Urothelium cell line (cell line): ENCODE results near the gene DLL4.
"Not testable (repeated sequence)": the region's sequence is repeated elsewhere in the genome, so short reads cannot be mapped to it uniquely, and the experiment has no call there.

ENCODE experiments used
- DNase-seq: peaks from one replicate; pipeline ENCODE4 v3.0.0; 2011; ENCODE audit warnings: low spot score, mixed read lengths
- FAIRE-seq: peaks from 2 replicates; lab custom pipeline; 2011; peaks lifted over from hg19 to GRCh38; lab: Jason Lieb, UNC

DLL4 gene

DNA sequence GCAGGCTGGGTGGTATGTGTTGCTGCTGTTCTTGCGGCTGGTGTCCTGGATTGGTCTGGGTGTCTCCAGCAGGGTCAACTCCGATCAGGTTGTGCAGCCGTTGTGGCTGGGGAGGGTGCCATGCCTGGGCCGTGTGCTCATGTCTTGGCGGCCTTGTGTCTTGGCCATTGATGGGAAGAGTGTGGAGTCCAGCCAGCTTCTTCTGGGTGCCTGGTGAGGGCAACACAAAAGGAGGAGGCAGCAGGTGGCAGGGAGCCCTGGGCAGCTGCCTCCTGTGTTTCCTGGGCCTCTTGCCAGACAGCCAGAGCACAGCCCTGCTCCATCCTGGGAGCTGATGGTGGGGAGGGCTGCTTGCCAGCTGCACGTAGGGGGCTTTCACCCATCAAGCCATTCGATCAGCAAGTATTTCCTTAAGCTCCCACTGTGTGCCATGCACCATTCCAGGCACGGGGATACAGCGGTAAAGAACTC is 28.5 kb downstream of the DLL4 start:
- FAIRE-seq (no peak), DNase-seq (no peak)

DNA sequence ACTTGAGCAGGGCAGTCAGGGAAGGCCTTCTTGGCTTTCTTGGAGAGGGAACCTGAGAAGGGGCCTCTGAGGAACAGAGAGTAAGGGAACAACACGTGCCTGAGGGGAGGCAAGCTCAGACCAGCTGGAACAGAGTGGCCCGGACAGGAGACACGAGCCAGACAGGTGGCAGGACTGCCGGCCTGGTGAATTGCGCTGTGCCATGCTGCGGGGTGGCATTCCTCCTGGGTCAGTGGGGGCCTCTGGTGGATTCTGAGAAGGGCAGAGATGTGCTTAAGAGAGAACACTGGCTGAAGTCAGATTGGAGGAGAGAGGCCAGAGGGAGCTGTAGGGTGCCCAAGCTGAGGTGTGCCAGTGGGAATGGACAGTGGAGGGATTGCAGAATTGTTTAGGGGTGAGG is 29.0 kb downstream of the DLL4 start:
- no peak for DNase-seq

DNA sequence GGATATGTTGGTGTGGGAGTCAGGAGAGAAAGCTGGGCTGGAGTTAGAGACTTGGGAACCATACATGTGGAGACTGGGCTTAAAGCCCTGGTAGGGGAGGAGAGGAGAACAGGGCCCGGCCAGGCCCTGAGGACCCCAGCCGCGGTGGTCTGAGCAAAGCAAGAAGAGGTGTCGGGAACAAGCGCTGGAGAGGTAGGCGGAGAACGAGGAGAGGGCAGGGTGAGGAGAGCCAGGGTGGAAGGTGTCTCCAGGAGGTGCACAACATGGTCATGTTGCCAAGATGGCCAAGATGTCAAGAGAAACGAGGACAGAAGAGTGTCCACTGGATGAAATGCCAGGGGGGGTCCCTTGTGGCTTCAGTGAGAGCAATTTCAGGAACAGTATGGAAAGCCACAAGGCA is 29.6 kb downstream of the DLL4 start:
- FAIRE-seq: no peak
- no peak for DNase-seq

More for the DNA sequence above, 29.0 kb downstream of the DLL4 start:
- no peak for FAIRE-seq

DNA sequence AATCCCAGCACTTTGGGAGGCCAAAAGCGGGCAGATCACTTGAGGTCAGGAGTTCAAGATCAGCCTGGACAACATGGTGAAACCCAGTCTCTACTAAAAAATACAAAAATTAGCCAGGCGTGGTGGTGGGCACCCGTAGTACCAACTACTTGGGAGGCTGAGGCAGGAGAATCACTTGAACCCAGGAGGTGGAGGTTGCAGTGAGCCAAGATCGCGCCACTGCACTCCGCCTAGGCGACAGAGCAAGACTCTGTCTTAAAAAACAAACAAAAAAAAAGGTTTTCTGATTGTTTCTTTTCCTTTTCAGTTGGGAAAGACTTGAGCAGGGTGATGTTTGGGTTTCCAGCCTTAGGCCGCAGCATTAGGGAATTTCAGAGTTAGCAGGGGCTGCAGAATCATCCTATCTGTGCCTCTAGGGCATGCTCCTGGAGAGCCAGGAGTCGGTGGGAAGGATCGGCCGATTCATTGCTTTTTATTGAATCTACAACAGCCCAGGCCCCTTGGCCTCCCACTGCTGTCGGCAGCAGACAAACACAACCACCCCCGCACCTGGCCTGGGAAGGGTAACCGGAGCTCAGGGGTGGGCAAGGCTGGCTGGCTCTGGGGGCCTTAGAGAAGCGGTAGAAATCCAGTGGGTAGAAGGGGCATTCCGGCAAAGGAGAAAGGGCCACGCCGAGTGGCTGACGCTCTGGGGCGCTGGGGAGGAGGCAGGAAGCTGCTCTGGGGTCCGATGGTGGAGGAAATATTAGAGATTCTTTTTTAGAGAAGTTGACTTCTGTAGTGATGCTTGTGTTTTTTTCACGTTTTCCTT is 30.4 kb downstream of the DLL4 start:
- FAIRE-seq (no peak), DNase-seq (no peak)

DNA sequence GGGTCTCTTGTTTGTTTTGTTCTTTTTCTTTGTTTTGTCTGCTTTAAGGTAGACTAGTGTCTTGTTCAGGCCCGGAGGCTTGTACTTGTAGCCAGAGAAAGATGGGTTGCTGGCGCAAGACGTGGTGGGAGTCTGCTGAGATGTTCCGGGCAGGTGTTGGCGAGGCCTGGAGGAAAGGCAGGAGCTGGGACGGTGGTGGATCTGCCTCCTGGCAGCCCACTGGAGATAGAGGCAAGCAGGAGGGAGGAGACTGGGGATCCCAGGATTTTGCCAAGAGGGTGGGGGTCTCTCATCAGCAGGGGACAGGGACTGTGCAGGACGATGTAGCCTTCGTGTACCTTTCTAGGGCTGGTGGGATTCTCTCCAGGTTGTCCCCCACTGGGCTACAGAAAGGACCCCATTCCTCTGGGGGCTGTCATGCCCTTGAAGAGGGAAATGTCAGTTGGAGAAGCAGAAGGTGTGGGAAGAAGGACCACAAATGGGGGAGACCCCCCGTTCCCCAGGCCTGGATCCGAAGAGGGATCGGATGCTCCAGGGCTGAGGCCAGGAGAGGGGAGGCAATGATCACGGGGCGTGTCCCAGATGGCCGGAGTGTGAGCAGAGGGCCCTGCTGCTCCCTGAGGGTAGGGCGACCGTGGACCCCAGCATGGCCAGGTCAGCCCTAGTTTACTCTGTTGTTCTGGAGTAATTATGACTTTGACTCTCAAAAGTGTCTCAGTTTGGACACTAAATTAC is 31.2 kb downstream of the DLL4 start:
- no peak for DNase-seq

DNA sequence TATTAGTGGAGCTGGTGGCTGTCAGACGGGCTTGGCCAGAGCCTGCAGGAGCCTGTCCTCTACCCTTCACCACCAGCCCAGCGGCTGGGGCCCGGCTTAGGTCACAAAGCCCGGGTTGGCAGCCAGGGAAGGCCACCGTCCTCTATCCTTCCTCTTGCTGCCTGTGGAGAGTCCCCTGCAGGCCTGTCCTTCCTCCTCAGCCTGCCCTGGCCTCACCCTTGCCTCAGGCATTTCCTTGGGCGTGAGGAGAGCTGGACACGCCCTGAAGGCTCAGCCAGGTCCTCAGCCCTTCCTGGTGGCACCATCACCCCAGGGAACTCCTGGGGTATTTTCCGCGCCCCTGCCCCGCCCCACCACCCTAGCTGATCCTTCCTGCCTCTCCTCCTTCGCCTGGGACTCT is 31.8 kb downstream of the DLL4 start:
- FAIRE-seq (no peak), DNase-seq (no peak)

More for the DNA sequence above, 31.2 kb downstream of the DLL4 start:
- FAIRE-seq: no peak

- FAIRE-seq, DNase-seq: not testable (repeated sequence)
These were observed 32.6 kb downstream of the DLL4 start for GRCh38 chr15:40961740-40962139.

- not testable (repeated sequence) for FAIRE-seq, DNase-seq
These were observed 33.2 kb downstream of the DLL4 start for GRCh38 chr15:40962317-40962716.

DNA sequence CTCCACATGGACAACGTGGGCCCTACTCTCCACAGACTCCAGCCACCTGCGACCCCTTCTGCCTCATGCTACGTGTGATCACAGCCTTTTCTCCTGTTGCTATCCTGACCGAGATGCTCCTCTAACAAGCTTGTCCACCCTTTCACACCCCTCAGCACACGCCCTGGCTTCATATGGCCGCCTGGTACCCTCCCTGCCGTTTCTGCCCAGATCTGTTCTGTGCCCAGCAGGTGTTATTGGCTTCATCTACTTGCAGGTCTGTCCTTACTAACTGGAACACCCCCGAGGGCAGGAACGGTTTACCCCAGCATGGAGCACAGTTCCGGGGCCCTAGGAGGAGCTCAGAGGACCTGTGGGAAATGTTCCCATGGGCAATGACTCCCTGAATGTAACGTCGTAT is 34.1 kb downstream of the DLL4 start:
- DNase-seq (no peak), FAIRE-seq (peak; percentile 48)

- no peak for DNase-seq
- no peak for FAIRE-seq
These were observed 34.9 kb downstream of the DLL4 start for GRCh38 chr15:40964006-40964405.

GRCh38 chr15:40964634-40965033 is 35.5 kb downstream of the DLL4 start:
- FAIRE-seq: no peak
- no peak for DNase-seq

GRCh38 chr15:40968290-40969085 is 39.3 kb downstream of the DLL4 start:
- no peak for DNase-seq
- FAIRE-seq: no peak

DNA sequence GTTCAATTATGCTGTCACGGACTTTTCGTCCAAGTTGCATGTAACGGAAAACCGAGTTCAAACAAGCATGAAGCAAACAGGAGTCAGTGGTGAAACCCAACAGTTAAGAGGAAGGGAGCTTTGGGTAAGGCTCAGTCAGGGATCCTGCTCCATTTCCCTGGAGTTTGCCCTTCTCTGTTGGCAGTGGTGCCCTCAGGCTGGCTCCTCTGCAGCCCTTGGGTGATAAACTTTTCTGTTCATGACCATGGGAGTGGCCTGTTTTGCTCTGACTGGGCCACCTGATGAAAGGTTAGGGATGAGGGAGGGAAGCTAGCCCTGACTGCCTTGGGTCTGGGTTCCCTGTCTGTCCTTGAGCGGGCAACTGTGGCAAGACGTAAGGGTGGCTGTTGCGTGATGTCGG is 40.2 kb downstream of the DLL4 start:
- no peak for FAIRE-seq
- no peak for DNase-seq

- no peak for DNase-seq
- no peak for FAIRE-seq
These were observed 45.7 kb downstream of the DLL4 start for GRCh38 chr15:40974879-40975278.

DNA sequence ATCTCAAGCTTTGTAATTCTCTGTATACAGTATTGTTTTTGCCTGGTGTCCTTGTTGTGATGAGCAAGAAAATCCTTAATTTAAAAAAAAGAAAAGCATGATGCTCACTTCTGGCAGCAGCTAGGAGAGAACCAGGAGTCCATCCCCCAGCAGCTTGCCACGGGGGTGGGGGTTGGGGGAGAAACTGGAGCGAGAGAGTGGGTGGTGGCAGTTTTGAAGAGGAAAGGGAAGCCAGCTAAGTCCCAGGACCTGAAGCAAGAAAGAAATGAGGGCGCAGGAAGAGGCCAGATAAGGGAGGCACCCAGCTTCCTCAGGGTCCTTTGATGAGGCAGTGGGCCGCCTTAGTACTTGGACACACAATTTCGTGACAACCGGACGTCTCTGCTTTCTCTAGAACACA is 47.7 kb downstream of the DLL4 start:
- DNase-seq: no peak

GRCh38 chr15:40978141-40978540 is 49.0 kb downstream of the DLL4 start:
- FAIRE-seq: no peak

More for the DNA sequence above, 47.7 kb downstream of the DLL4 start:
- no peak for FAIRE-seq

DNA sequence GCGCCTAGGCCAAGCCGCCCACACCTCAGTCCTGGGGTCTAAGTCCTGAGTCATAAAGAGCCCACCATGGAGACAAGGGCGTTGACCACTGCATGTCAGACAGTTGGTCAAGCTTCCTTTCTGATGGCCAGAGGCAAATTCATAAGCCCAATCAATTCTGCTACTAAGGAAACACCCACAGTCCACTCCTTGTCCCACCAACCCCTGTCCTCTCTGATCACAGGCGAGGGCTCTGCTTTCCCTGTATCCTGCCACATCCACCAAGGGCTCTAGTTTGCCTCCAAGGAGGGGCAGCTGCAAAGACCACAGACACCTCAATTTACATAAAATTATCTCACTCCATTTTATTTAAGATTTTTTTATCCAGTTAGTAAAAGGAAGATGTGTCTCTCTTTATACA is 49.4 kb downstream of the DLL4 start:
- no peak for DNase-seq
- FAIRE-seq: no peak

More at GRCh38 chr15:40978141-40978540, 49.0 kb downstream of the DLL4 start:
- no peak for DNase-seq

GRCh38 chr15:40981186-40981585 is 52.0 kb downstream of the DLL4 start:
- DNase-seq (no peak), FAIRE-seq (no peak)

- DNase-seq: no peak
- no peak for FAIRE-seq
These were observed 53.7 kb downstream of the DLL4 start for GRCh38 chr15:40982855-40983254.

DNA sequence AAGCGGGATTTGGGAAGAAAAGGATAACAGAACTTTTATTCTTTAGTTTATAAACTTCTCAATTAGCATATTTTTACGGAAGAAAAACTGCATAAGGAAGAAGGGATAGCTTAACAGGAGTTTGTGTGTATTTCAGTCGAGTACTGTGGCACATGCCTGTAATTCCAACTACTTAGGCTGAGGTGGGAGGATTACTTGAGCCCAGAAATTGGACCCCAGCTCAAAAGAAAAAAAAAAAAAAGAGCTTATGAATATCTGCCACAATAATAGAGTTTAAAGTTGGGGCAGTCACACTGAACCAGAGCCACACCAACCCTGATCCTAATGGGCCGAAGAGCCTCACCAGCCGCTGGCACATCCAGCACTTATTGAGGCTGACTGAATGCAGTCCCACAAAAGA is 55.3 kb downstream of the DLL4 start:
- FAIRE-seq: no peak
- DNase-seq: no peak

- FAIRE-seq: no peak
- DNase-seq: no peak
These were observed 55.8 kb downstream of the DLL4 start for GRCh38 chr15:40984964-40985363.
